Sigmoid colon (tissue), 7 donors: ENCODE results near the gene MFAP4. TPM values are rescaled to one million over a fixed set of nuclear protein-coding genes. Genes with fewer than 3 reads are reported as not detected.

Experiments
- DNase-seq: peaks from one replicate; pipeline ENCODE4 v3.0.0-alpha.2; 2019
- H3K27ac ChIP-seq, 4 donors: fragments of 200-600 bp; sonication (generic); one replicate each; pipeline ENCODE4 v1.5.1; 2016 to 2019; ENCODE audit warnings: mild to moderate bottlenecking in 1 of 4
- H3K27me3 ChIP-seq, 3 donors: fragments of 200-600 bp; sonication (generic); one replicate each; pipeline ENCODE4 v1.5.1; 2019; ENCODE audit warnings: mild to moderate bottlenecking in 1 of 3
- H3K36me3 ChIP-seq, 4 donors: fragments of 200-600 bp; sonication (generic); one replicate each; pipeline ENCODE4 v1.5.1; 2016 to 2019
- H3K4me1 ChIP-seq, 4 donors: fragments of 200-600 bp; sonication (generic); one replicate each; pipeline ENCODE4 v1.5.1; 2017 to 2019
- H3K4me3 ChIP-seq, 4 donors: fragments of 200-600 bp; sonication (generic); one replicate each; pipeline ENCODE4 v1.5.1; 2017 to 2019; ENCODE audit warnings: mild to moderate bottlenecking in 2 of 4, moderate library complexity in 1 of 4
- H3K9me3 ChIP-seq, 4 donors: fragments of 200-600 bp in 3 of 4; sonication (generic) in 3 of 4; one replicate each; pipeline versions ENCODE4 v1.5.1 to v1.6.1; 2013 to 2019
- CTCF ChIP-seq, 4 experiments: fragments of 450-650 bp in 3 of 4; fragments of 200-600 bp in 1 of 4; IDR thresholded peaks; one replicate each; pipeline ENCODE4 v1.5.1; 2016 to 2019; ENCODE audit warnings: antibody characterized with exemption in 4 of 4, mild to moderate bottlenecking in 3 of 4, moderate library complexity in 2 of 4
- EP300 ChIP-seq, 4 donors: sonication (generic); formaldehyde crosslinking; IDR thresholded peaks; one replicate each; pipeline ENCODE4 v1.6.1; 2017; ENCODE audit warnings: antibody characterized with exemption in 4 of 4
- POLR2A ChIP-seq, 2 donors: fragments of 450-650 bp; IDR thresholded peaks; one replicate each; pipeline ENCODE4 v1.6.1; 2016; ENCODE audit warnings: antibody characterized with exemption in 2 of 2, mild to moderate bottlenecking in 2 of 2, moderate library complexity in 2 of 2
- POLR2AphosphoS5 ChIP-seq, 4 donors: sonication (generic); formaldehyde crosslinking; IDR thresholded peaks; one replicate each; pipeline ENCODE4 v1.6.1; 2017; ENCODE audit warnings: antibody characterized with exemption in 4 of 4
- WGBS, 2 donors: extraction: QIAGEN DNeasy Blood & Tissue Kit; methylation state at CpG; one replicate each; pipeline ENCODE4 v1.1.7; 2013; 5-methylcytosine and 5-hydroxymethylcytosine counted together
- intact Hi-C: fragments of 100-400 bp; cut with DNase I; formaldehyde crosslinking; loops from one replicate; pipeline ENCODE4 v1.15.1; 2023
- polyA plus RNA-seq, 3 donors: library from polyadenylated mRNA; stranded (reverse); fragments of 200-250 nt; gene quantifications; one replicate each; pipeline ENCODE4 v1.2.3, GENCODE V29; 2013
- total RNA-seq, 4 donors: library from RNA; depleted of rRNA; stranded (reverse); fragments of >200 nt; gene quantifications; one replicate each; pipeline ENCODE4 v1.1.0, GENCODE V29; 2016
- donor health status: healthy with polysubstance abuse.
- donor health status: Bipolar disorder and iron deficiency.
- donor health status: healthy.

Gene MFAP4
- total and polyA plus RNA-seq, 7 donors: 9.9 to 324 (median 189) TPM

GRCh38 chr17:19337712-19338023, 49.3 kb downstream of the MFAP4 start:
- H3K27me3 ChIP-seq: no peaks in the 10 kb centered on the region
- peak overlapping the region in 1 of 4 donors; percentile 13 for H3K27ac ChIP-seq
- no peak for TF ChIP-seq CTCF (IDR thresholded peaks at IDR 0.05)
- TF ChIP-seq EP300 (IDR thresholded peaks at IDR 0.05): no peak
- TF ChIP-seq POLR2AphosphoS5 (IDR thresholded peaks at IDR 0.05): no peak
- TF ChIP-seq POLR2A (IDR thresholded peaks at IDR 0.05): no peak
- intact Hi-C loops: no loop called here
- 59 to 63% methylated on average over 2 of the region's 2 CpGs for WGBS, 2 donors
- peaks cover 0 to 28% (median 19%) of the 10 kb centered on the region in 4 donors for H3K4me1 ChIP-seq
- no peaks in the 10 kb centered on the region for H3K9me3 ChIP-seq
- H3K36me3 ChIP-seq: peaks cover 4 to 24% (median 6%) of the 10 kb centered on the region in 4 donors
- peak; percentile 50 for DNase-seq
- no peak overlapping the region for H3K4me3 ChIP-seq

GRCh38 chr17:19336938-19337711, 49.9 kb downstream of the MFAP4 start:
- peak overlapping the region in 1 of 4 donors; percentile 16 for H3K27ac ChIP-seq
- no peaks in the 10 kb centered on the region for H3K9me3 ChIP-seq
- H3K4me3 ChIP-seq: no peak overlapping the region
- peaks cover 4 to 24% (median 6%) of the 10 kb centered on the region in 4 donors for H3K36me3 ChIP-seq
- WGBS, 2 donors: 81 to 85% methylated on average over 21 of the region's 21 CpGs
- peak; percentile 86 for DNase-seq
- peaks cover 0 to 28% (median 13%) of the 10 kb centered on the region in 4 donors for H3K4me1 ChIP-seq
- intact Hi-C loops: no loop called here
- no peaks in the 10 kb centered on the region for H3K27me3 ChIP-seq
- TF ChIP-seq CTCF (IDR thresholded peaks at IDR 0.05) (peak in 1 of 4 experiments; percentile 28), POLR2AphosphoS5 (IDR thresholded peaks at IDR 0.05) (peak in 1 of 4 donors; percentile 22), EP300 (IDR thresholded peaks at IDR 0.05) (no peak)

GRCh38 chr17:19335951-19336631, 50.9 kb downstream of the MFAP4 start:
- peaks cover 4 to 24% (median 6%) of the 10 kb centered on the region in 4 donors for H3K36me3 ChIP-seq
- no peak overlapping the region for H3K4me3 ChIP-seq
- WGBS, 2 donors: 91 to 94% methylated on average over 18 of the region's 18 CpGs
- H3K4me1 ChIP-seq: peaks cover 0 to 31% (median 5%) of the 10 kb centered on the region in 4 donors
- no peak for TF ChIP-seq EP300 (IDR thresholded peaks at IDR 0.05)
- TF ChIP-seq POLR2A (IDR thresholded peaks at IDR 0.05): no peak
- TF ChIP-seq POLR2AphosphoS5 (IDR thresholded peaks at IDR 0.05): no peak
- no peak for TF ChIP-seq CTCF (IDR thresholded peaks at IDR 0.05)
- no peak overlapping the region for H3K27ac ChIP-seq
- intact Hi-C loops: no loop called here
- H3K27me3 ChIP-seq: no peaks in the 10 kb centered on the region
- H3K9me3 ChIP-seq: no peaks in the 10 kb centered on the region
- DNase-seq: peak; percentile 61

- WGBS, 2 donors: 87% methylated on average over 6 of the region's 6 CpGs
- Histone ChIP-seq H3K4me1 (peaks cover 0 to 36% (median 8%) of the 10 kb centered on the region in 4 donors), H3K27me3 (no peaks in the 10 kb centered on the region), H3K27ac (no peak overlapping the region), H3K9me3 (no peaks in the 10 kb centered on the region), H3K36me3 (peaks cover 4 to 37% (median 6%) of the 10 kb centered on the region in 4 donors), H3K4me3 (no peak overlapping the region)
- no peak for TF ChIP-seq EP300 (IDR thresholded peaks at IDR 0.05)
- TF ChIP-seq CTCF (IDR thresholded peaks at IDR 0.05): no peak
- no peak for TF ChIP-seq POLR2AphosphoS5 (IDR thresholded peaks at IDR 0.05)
- TF ChIP-seq POLR2A (IDR thresholded peaks at IDR 0.05): no peak
- intact Hi-C loops: no loop called here
- DNase-seq: peak; percentile 54
Measured at GRCh38 chr17:19334331-19334730, 52.7 kb downstream of the MFAP4 start.
